HuH-7.5 (cell line): Measurements from ENCODE around the gene COMTD1.
"Not testable (repeated sequence)": the region's sequence is repeated elsewhere in the genome, so short reads cannot be mapped to it uniquely, and the experiment has no call there.

Experiments used
- DNase-seq: peaks from one replicate; pipeline ENCODE4 v3.0.0; 2011; ENCODE audit warnings: low spot score

The COMTD1 gene

DNA sequence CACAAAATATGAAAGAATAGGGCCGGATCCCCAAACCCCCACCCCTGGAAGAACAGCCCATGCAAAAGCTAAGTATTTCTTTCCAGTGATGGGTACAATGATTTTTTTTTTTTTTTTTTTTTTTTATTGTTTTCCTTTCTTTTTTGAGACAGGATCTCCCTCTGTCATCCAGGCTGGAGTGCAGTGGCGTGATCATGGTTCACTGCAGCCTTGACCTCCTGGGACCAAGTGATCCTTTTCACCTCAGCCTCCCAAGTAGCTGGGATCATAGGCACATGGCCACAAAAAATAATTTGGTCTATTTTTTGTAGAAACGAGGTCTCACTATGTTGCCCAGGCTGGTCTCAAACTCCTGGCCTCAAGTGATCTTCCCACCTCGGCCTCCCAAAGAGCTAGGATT, 41.1 kb downstream of the COMTD1 start:
- not testable (repeated sequence) for DNase-seq

DNA sequence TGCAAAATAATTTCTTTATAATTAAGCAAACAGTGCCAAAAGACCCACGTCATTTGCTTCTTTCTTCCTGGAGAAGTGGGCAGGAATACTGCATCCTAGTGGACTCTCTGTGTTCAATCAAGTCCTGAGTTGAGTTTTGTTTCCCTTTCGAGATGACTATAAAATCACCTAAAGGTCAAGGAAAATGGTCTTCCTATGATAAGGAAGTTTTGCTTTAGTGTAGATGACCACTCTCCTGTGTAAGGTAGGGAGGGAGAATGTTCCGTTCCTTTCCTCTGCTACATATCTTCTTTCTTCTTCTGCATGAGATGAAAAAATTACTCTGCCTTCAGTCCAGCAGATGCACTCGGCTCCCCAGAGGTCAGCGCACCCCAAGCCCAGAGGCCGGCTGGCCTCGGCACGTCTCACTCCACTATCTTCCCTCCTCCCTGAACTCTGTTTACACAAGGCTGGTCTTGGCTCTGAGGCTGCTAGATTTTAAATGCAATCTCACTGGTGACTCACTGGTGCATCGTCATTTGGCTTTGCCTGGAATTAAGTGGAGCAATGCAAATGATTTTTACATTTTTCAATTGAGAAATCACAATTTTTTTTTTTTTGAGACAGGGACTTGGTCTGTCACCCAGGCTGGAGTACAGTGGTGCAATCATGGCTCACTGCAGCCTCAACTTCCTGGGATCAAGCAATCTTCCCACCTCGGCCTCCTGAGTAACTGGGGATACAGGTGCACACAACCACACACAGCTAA, 43.8 kb downstream of the COMTD1 start:
- DNase-seq: no peak

DNA sequence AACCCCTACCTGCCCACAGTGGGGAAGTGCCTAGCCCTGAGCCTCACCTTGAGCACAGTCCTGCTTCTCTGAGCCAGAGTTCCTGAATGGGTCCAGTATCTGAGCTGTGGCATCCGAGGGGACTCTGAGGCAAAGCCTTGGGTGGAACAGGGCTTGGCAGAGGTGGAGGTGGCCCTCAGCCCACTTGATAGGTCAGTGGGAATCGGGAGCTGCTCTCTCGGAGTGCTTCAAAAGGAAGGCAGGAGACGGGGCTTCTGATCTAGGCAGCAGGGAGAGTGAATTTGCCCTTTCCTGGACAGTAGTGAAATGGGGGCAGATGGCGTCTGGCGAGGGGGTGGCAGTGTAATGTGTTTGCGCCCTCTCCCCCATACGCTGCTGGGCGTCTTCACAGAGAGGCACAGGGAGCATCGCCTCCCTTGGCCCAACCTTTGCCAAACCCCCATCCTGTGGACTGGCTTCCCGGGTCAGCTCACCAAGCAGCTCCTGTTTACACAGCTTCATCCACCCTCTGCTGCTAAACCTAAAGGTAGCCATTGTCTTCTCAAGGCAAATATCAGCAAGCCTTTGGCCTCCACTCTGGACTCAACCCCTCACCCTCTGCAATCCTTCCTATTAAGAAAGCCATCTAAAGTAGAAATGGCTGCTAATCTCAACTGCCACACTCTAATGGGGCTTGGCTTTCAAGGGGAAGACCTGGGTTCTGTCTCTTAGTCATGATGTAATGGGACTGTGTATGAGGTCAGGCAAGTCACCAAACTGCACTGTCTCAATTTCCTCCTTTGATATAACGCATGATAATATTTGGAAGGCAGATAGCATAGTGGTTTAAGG, 46.3 kb downstream of the COMTD1 start:
- DNase-seq: no peak

DNA sequence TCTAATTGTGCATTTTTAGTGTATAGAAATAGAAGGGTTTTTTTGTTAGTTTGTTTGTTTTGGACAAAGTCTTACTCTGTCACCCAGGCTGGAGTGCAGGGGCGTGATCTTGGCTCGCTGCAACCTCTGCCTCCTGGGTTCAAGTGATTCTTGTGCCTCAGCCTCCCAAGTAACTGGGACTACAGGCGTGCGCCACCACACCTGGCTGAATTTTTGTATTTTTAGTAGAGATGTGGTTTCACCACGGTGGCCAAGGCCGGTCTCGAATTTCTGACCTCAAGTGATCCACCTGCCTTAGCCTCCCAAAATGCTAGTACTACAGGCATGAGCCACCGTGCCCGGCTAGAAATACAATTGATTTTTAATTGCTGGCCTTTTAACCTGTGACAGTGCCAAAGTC, 47.2 kb downstream of the COMTD1 start:
- not testable (repeated sequence) for DNase-seq

DNA sequence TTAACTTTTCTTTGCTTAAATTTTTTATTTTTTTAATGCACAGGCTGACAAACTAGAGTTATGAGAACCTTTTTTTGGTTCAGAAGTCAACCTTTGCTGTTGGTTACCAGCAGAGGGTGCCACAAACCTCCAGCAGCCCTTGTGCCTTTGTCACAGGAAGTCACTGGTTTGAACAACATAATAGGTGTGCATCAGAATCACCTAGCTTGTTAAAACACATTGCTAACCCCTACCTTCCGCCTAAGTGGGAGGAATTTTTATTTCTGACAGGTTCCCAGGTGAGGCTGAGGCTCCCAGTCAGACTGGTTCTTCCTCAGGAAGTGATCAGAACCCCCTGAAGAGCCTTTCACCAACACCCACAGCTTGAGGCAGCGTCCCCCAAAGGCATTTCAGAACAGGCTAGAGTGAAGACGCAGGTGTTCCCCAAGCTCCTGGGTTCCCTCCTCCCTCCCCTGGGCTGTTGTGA, 47.8 kb downstream of the COMTD1 start:
- DNase-seq: no peak

DNA sequence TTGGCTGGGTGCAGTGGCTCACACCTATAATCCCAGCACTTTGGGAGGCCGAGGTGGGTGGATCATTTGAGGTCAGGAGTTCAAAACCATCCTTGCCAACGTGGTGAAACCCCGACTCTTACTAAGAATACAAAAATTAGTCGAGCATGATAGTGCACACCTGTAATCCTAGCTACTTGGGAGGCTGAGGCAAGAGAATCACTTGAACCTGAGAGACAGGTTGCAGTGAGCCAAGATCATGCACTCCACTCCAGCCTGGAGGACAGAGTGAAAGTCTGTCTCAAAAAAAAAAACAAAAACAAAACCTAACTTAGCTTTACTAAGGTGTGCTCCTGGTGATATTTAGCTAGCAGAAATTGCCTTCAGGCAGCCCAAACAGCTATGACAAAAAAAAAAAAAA, 49.4 kb downstream of the COMTD1 start:
- no peak for DNase-seq
